Measurements from ENCODE around the gene PFKP. TPM values are rescaled to one million over a fixed set of nuclear protein-coding genes. Genes with fewer than 3 reads are reported as not detected.

Gene PFKP
- total RNA-seq, 1 donor from 2014 or later = 52.3 TPM

DNA sequence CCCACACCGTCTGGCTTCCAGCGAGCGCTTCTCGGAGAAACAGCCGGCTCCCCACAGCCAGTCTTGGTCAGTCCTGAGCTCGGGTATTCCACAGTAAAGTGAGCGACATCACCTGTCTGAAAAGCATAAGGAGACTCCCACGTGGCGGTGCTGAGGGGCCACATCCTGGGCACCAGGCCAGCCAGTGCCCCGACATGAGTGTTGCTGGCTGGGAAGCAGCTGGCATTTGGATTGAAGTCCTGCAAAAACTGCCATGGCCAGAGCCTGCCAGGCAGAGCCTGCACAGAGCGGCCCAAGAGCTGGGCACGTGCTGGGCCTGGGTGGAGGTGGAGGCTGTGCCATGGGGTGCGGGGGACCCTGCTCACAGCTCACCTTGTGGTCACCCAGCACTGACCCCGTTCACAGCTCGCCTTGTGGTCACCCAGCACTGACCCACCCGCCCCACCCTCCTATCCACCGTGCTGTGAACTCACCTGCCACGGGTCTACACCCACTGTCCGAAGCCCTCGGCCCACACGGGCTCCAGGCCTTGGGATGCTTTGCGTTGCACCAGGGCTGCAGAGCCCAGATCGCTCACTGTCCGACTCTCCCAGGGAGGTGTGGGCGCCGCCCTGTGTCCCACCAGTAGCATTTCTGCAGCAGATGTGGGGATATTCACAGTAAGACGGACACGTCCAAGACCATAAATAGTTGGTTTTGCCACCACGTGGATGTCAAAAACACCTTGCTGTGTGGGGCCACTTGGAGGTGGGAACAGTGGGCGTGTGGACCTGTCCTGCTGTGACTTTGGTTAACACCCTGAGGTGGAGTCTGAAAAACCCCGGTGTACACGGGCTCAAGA is 56.4 kb downstream of the PFKP start:
- Mint-ChIP-seq H3K9me3 (ENCODE audit: unreplicated experiment) (no peaks in the 10 kb centered on the region), H3K36me3 (ENCODE audit: low read depth, unreplicated experiment) (peaks cover 14% of the 10 kb centered on the region), H3K27me3 (ENCODE audit: unreplicated experiment) (peaks cover 5% of the 10 kb centered on the region), H3K4me1 (ENCODE audit: unreplicated experiment) (peaks cover 9% of the 10 kb centered on the region), H3K4me3 (ENCODE audit: unreplicated experiment) (no peak overlapping the region), H3K27ac (ENCODE audit: unreplicated experiment) (no peak overlapping the region)
- TF ChIP-seq, protein P1, sequence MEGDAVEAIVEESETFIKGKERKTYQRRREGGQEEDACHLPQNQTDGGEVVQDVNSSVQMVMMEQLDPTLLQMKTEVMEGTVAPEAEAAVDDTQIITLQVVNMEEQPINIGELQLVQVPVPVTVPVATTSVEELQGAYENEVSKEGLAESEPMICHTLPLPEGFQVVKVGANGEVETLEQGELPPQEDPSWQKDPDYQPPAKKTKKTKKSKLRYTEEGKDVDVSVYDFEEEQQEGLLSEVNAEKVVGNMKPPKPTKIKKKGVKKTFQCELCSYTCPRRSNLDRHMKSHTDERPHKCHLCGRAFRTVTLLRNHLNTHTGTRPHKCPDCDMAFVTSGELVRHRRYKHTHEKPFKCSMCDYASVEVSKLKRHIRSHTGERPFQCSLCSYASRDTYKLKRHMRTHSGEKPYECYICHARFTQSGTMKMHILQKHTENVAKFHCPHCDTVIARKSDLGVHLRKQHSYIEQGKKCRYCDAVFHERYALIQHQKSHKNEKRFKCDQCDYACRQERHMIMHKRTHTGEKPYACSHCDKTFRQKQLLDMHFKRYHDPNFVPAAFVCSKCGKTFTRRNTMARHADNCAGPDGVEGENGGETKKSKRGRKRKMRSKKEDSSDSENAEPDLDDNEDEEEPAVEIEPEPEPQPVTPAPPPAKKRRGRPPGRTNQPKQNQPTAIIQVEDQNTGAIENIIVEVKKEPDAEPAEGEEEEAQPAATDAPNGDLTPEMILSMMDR (IDR thresholded peaks at IDR 0.05; ENCODE audit: unreplicated experiment) = no peak
- no peak for DNase-seq (ENCODE audit: low spot score)

DNA sequence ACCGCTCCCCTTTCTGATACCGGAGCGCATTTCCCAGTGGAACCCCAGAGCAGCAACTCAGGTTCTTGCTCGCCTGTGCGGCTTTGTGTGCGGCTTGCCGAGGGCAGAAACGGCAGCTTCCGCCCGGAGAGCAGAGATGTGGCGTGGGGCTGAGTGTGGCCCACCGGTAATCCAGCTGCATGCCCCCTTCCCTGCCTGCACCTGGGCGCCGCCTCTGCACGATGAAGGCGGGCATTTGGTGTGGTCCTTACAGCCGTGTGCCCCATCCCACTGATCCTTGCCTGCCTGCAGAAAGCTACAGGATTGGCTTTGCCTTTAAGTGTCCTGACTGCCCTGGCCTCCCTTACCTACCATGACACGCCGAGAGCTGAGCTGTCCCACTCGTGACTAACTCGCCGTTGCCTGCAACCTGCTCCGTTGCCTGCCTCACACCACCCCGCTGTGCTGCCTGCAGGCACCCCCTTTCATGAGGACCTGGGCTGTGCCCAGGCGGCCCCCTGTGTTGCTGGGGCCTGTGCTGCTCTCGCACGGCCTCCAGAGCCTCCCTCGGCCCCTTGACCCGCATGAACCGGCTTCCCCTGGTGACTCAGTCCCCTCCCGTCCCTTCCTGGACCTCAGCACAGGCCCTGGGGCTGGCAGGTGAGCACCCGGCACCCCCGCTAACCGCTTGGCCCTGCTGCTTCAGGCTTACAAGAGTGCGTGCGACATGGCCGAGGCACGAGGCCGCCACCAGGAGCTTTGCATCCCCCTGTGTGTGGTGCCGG is 57.2 kb downstream of the PFKP start:
- peaks cover 11% of the 10 kb centered on the region for H3K27me3 Mint-ChIP-seq (ENCODE audit: unreplicated experiment)
- H3K9me3 Mint-ChIP-seq (ENCODE audit: unreplicated experiment) = no peaks in the 10 kb centered on the region
- H3K36me3 Mint-ChIP-seq (ENCODE audit: low read depth, unreplicated experiment) = peaks cover 19% of the 10 kb centered on the region
- peak overlapping the region; percentile 33 for H3K4me3 Mint-ChIP-seq (ENCODE audit: unreplicated experiment)
- TF ChIP-seq, protein P1 (IDR thresholded peaks at IDR 0.05; ENCODE audit: unreplicated experiment) = no peak
- H3K4me1 Mint-ChIP-seq (ENCODE audit: unreplicated experiment) = peaks cover 9% of the 10 kb centered on the region
- DNase-seq (ENCODE audit: low spot score) = no peak
- H3K27ac Mint-ChIP-seq (ENCODE audit: unreplicated experiment) = no peak overlapping the region

DNA sequence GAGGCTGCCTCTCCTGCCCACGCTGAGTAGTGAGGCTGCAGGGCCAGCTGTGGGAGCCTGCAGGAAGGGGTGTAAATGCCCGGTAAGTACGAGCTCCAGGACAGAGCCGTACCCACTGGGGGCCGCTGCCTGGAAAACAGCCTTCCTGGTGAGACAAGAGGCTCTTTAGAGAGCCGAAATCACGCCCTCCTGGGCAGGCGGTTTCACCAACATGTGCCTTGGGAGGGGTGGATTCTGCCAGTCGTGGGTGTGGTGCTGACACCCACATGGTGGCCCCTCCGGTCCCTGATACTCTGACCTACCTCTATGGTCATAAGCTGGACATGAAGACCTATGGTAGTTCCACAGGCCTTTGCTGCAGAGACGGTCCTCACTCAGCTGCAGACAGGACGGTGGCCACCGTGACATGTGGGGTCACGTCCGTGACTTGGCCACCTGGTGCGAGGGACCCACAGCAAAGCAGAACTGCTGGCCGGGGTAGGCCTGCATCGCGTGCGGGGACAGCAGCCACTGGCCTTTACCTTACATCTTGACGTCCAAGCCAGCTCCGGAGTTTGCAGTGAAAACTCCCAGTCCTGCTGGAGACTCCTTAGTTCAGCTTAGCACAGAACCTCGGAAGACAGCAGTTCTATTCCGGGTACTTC is 58.3 kb downstream of the PFKP start:
- peaks cover 11% of the 10 kb centered on the region for H3K27me3 Mint-ChIP-seq (ENCODE audit: unreplicated experiment)
- no peak overlapping the region for H3K27ac Mint-ChIP-seq (ENCODE audit: unreplicated experiment)
- H3K4me1 Mint-ChIP-seq (ENCODE audit: unreplicated experiment) = peaks cover 9% of the 10 kb centered on the region
- DNase-seq (ENCODE audit: low spot score) = no peak
- peaks cover 23% of the 10 kb centered on the region for H3K36me3 Mint-ChIP-seq (ENCODE audit: low read depth, unreplicated experiment)
- no peak overlapping the region for H3K4me3 Mint-ChIP-seq (ENCODE audit: unreplicated experiment)
- TF ChIP-seq, protein P1 (IDR thresholded peaks at IDR 0.05; ENCODE audit: unreplicated experiment) = no peak
- H3K9me3 Mint-ChIP-seq (ENCODE audit: unreplicated experiment) = no peaks in the 10 kb centered on the region

DNA sequence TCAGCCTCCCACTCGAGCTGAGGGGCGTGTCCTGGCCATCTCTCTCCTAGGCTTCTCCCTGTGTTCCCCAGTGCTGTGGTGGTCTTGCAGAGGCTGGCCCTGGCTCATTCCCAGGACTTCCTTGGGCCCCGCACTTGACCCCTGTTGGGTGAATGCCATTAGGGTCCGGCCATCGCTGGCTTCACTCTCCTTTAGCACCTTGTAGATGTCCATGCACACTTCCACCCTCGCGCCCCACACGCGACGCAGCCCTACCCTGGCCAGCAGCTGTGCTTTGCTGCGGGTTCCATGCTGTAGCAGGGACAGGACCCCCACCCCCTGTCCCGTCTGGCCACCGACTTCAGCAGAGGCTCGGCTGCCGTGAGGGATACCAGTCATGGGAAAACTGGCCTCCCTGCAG is 58.9 kb downstream of the PFKP start:
- TF ChIP-seq, protein P1 (IDR thresholded peaks at IDR 0.05; ENCODE audit: unreplicated experiment) = no peak
- Mint-ChIP-seq H3K4me3 (ENCODE audit: unreplicated experiment) (no peak overlapping the region), H3K36me3 (ENCODE audit: low read depth, unreplicated experiment) (peaks cover 23% of the 10 kb centered on the region), H3K27me3 (ENCODE audit: unreplicated experiment) (peaks cover 11% of the 10 kb centered on the region), H3K9me3 (ENCODE audit: unreplicated experiment) (no peaks in the 10 kb centered on the region), H3K4me1 (ENCODE audit: unreplicated experiment) (peaks cover 9% of the 10 kb centered on the region), H3K27ac (ENCODE audit: unreplicated experiment) (no peak overlapping the region)
- no peak for DNase-seq (ENCODE audit: low spot score)

Data from endothelial cell (in vitro differentiated cells).